ENCODE measurements around the gene SNRNP48. TPM values are rescaled to one million over a fixed set of nuclear protein-coding genes. Genes with fewer than 3 reads are reported as not detected.
A peak's percentile ranks its signal among the peaks of the same experiment; 100 is the strongest.

SNRNP48 gene
- total RNA-seq, 1 donor from 2014 or later, result 54.1 TPM

- H3K27ac Mint-ChIP-seq, result no peak overlapping the region
- no peaks in the 10 kb centered on the region for H3K36me3 ChIP-seq
- no peaks in the 10 kb centered on the region for H3K9me3 ChIP-seq (ENCODE audit: low read depth)
- peak overlapping the region; percentile 51 for H3K4me3 ChIP-seq
- H3K27ac ChIP-seq, result peak overlapping the region; percentile 59
- H3K4me1 Mint-ChIP-seq, result peaks cover 22% of the 10 kb centered on the region
- H3K4me2 ChIP-seq, result peak overlapping the region; percentile 89
- H3F3A ChIP-seq (ENCODE audit: low read depth), result peaks cover 50% of the 10 kb centered on the region
- H3K4me1 ChIP-seq, result peaks cover 36% of the 10 kb centered on the region
- H3K9ac ChIP-seq, result no peak overlapping the region
- H2AFZ ChIP-seq (replicated peaks), result peak overlapping the region; percentile 78
- no peaks in the 10 kb centered on the region for H3K36me3 Mint-ChIP-seq
- H3K9me3 Mint-ChIP-seq, result no peaks in the 10 kb centered on the region
- peaks cover 20% of the 10 kb centered on the region for H3K79me2 ChIP-seq (ENCODE audit: low read depth)
- peak; percentile 80 for DNase-seq (ENCODE audit: low spot score)
- peaks cover 40% of the 10 kb centered on the region for H4K20me1 ChIP-seq (ENCODE audit: low read depth)
- peaks cover 62% of the 10 kb centered on the region for H3K27me3 ChIP-seq
- H3K27me3 Mint-ChIP-seq (ENCODE audit: insufficient read depth, low read depth), result peaks cover 29% of the 10 kb centered on the region
- TF ChIP-seq CTCF (IDR thresholded peaks at IDR 0.05), result no peak
- TF ChIP-seq EZH2phosphoT487 (IDR thresholded peaks at IDR 0.05), result no peak
- no peak for TF ChIP-seq EZH2 (IDR thresholded peaks at IDR 0.05)
- H3K4me3 Mint-ChIP-seq, result peak overlapping the region; percentile 93
These were observed 47.7 kb upstream of the SNRNP48 start for GRCh38 chr6:7542065-7542873.

- TF ChIP-seq EZH2phosphoT487 (IDR thresholded peaks at IDR 0.05) (no peak), EZH2 (IDR thresholded peaks at IDR 0.05) (peak; percentile 9)
- Histone ChIP-seq H3K36me3 (no peaks in the 10 kb centered on the region), H3K4me1 (peaks cover 37% of the 10 kb centered on the region), H3K27me3 (peaks cover 54% of the 10 kb centered on the region), H3K4me3 (peak overlapping the region; percentile 51), H3K27ac (peak overlapping the region; percentile 59), H3K4me2 (peak overlapping the region; percentile 89), H4K20me1 (ENCODE audit: low read depth) (peaks cover 46% of the 10 kb centered on the region), H3K9me3 (ENCODE audit: low read depth) (no peaks in the 10 kb centered on the region), H3K79me2 (ENCODE audit: low read depth) (peaks cover 20% of the 10 kb centered on the region), H3F3A (ENCODE audit: low read depth) (peaks cover 52% of the 10 kb centered on the region), H3K9ac (no peak overlapping the region), H2AFZ (replicated peaks) (peak overlapping the region; percentile 78)
- Mint-ChIP-seq H3K4me3 (peak overlapping the region; percentile 93), H3K4me1 (peaks cover 26% of the 10 kb centered on the region), H3K27ac (no peak overlapping the region), H3K36me3 (no peaks in the 10 kb centered on the region), H3K9me3 (no peaks in the 10 kb centered on the region), H3K27me3 (ENCODE audit: insufficient read depth, low read depth) (peaks cover 29% of the 10 kb centered on the region)
- peak; percentile 88 for DNase-seq (ENCODE audit: low spot score)
These were observed 46.9 kb upstream of the SNRNP48 start for GRCh38 chr6:7542874-7543624.

GRCh38 chr6:7543789-7544424, 46.1 kb upstream of the SNRNP48 start:
- peaks cover 34% of the 10 kb centered on the region for H3K4me1 Mint-ChIP-seq
- H3K4me3 Mint-ChIP-seq, result peak overlapping the region; percentile 80
- no peaks in the 10 kb centered on the region for H3K36me3 ChIP-seq
- peaks cover 55% of the 10 kb centered on the region for H4K20me1 ChIP-seq (ENCODE audit: low read depth)
- no peaks in the 10 kb centered on the region for H3K9me3 Mint-ChIP-seq
- H3K27me3 Mint-ChIP-seq (ENCODE audit: insufficient read depth, low read depth), result peaks cover 24% of the 10 kb centered on the region
- H3K4me2 ChIP-seq, result peak overlapping the region; percentile 89
- H3K4me3 ChIP-seq, result peak overlapping the region; percentile 51
- H3K4me1 ChIP-seq, result peaks cover 46% of the 10 kb centered on the region
- peak; percentile 59 for DNase-seq (ENCODE audit: low spot score)
- no peak overlapping the region for H3K9ac ChIP-seq
- H3K27ac ChIP-seq, result no peak overlapping the region
- peaks cover 46% of the 10 kb centered on the region for H3K27me3 ChIP-seq
- H3F3A ChIP-seq (ENCODE audit: low read depth), result peaks cover 60% of the 10 kb centered on the region
- H3K9me3 ChIP-seq (ENCODE audit: low read depth), result no peaks in the 10 kb centered on the region
- H3K79me2 ChIP-seq (ENCODE audit: low read depth), result peaks cover 20% of the 10 kb centered on the region
- peak; percentile 15 for TF ChIP-seq EZH2 (IDR thresholded peaks at IDR 0.05)
- no peak for TF ChIP-seq EZH2phosphoT487 (IDR thresholded peaks at IDR 0.05)
- H3K27ac Mint-ChIP-seq, result no peak overlapping the region
- H3K36me3 Mint-ChIP-seq, result no peaks in the 10 kb centered on the region
- no peak overlapping the region for H2AFZ ChIP-seq (replicated peaks)

- no peak overlapping the region for H3K4me3 Mint-ChIP-seq
- Histone ChIP-seq H3K4me3 (peak overlapping the region; percentile 51), H3K9me3 (ENCODE audit: low read depth) (no peaks in the 10 kb centered on the region), H2AFZ (replicated peaks) (no peak overlapping the region), H3K4me1 (peaks cover 47% of the 10 kb centered on the region), H3K36me3 (no peaks in the 10 kb centered on the region), H3K9ac (no peak overlapping the region), H3K79me2 (ENCODE audit: low read depth) (peaks cover 20% of the 10 kb centered on the region), H3K27ac (no peak overlapping the region), H4K20me1 (ENCODE audit: low read depth) (peaks cover 61% of the 10 kb centered on the region), H3K4me2 (peak overlapping the region; percentile 89), H3K27me3 (peaks cover 39% of the 10 kb centered on the region), H3F3A (ENCODE audit: low read depth) (peaks cover 61% of the 10 kb centered on the region)
- H3K27me3 Mint-ChIP-seq (ENCODE audit: insufficient read depth, low read depth), result peaks cover 22% of the 10 kb centered on the region
- H3K4me1 Mint-ChIP-seq, result peaks cover 35% of the 10 kb centered on the region
- H3K9me3 Mint-ChIP-seq, result no peaks in the 10 kb centered on the region
- peak; percentile 41 for DNase-seq (ENCODE audit: low spot score)
- no peak for TF ChIP-seq CTCF (IDR thresholded peaks at IDR 0.05)
- no peak for TF ChIP-seq EZH2 (IDR thresholded peaks at IDR 0.05)
- TF ChIP-seq EZH2phosphoT487 (IDR thresholded peaks at IDR 0.05), result no peak
- no peak overlapping the region for H3K27ac Mint-ChIP-seq
- H3K36me3 Mint-ChIP-seq, result no peaks in the 10 kb centered on the region
These were observed 45.4 kb upstream of the SNRNP48 start for GRCh38 chr6:7544597-7544996.
